ENCODE results near the gene VSIG4.

DNA sequence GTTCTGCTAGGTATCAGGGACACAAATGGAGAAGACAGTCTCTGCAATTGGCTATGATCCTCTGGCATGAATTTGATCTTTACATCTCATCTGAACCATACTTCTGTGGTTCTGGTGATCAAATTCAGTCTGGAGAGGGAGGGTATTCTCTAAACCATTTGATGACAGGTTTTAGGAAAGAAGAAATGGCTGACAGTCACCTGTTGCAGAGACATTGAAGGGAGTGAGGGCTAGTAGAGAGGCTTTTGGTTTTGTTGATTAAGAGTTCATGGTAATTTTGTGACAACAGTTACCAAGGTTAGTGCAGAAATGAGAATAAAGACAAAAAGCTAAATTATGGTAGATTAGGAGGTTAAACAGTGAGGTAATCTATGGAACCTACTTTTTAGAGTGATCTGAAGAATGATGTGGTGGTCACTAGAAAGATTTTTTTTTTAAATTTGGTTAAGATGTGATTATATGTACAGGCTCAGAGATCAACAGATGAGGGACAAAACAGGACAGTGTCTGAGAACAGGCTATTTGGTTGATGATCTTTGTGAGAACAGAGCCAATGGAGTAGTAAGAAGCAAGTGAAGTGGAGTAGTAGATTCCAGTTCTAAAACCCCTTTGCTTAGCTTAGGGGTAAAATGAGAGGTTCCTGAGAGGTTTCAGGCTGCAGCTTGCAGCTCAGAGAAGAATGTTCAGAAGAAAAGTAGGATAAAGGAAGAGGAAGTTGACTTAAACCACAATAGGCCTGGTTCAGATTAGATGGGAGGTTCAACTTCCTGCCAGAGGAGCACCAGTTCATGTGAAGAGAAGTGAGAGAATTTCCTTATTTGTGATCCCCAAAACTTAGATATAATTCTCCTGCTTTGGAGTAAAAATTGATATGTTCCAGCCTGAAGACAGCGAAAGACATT, 34.7 kb downstream of the VSIG4 start:
- TF ChIP-seq POLR2AphosphoS5 (IDR thresholded peaks at IDR 0.05; ENCODE audit: low read depth, low read length) (no peak), FOSL2 (IDR thresholded peaks at IDR 0.05; ENCODE audit: borderline replicate concordance, low read depth) (no peak), YY1 (IDR thresholded peaks at IDR 0.05; ENCODE audit: low read depth) (no peak), USF1 (IDR thresholded peaks at IDR 0.05; ENCODE audit: borderline replicate concordance, low read depth) (no peak), CHD2 (IDR thresholded peaks at IDR 0.05; ENCODE audit: low read length, partially characterized antibody) (no peak), MXI1 (IDR thresholded peaks at IDR 0.05; ENCODE audit: low read depth, low read length) (no peak), SMC3 (IDR thresholded peaks at IDR 0.05; ENCODE audit: low read depth, low read length) (no peak), ELF1 (IDR thresholded peaks at IDR 0.05) (no peak), SIN3A (IDR thresholded peaks at IDR 0.05; ENCODE audit: borderline replicate concordance, low read depth, low read length) (no peak), NFIC (IDR thresholded peaks at IDR 0.05; ENCODE audit: borderline replicate concordance) (no peak), EP300 (IDR thresholded peaks at IDR 0.05; ENCODE audit: borderline replicate concordance in 1 of 2, low read depth in 1 of 2, low read length in 1 of 2) (no peak)
- TF ChIP-seq, protein P1, sequence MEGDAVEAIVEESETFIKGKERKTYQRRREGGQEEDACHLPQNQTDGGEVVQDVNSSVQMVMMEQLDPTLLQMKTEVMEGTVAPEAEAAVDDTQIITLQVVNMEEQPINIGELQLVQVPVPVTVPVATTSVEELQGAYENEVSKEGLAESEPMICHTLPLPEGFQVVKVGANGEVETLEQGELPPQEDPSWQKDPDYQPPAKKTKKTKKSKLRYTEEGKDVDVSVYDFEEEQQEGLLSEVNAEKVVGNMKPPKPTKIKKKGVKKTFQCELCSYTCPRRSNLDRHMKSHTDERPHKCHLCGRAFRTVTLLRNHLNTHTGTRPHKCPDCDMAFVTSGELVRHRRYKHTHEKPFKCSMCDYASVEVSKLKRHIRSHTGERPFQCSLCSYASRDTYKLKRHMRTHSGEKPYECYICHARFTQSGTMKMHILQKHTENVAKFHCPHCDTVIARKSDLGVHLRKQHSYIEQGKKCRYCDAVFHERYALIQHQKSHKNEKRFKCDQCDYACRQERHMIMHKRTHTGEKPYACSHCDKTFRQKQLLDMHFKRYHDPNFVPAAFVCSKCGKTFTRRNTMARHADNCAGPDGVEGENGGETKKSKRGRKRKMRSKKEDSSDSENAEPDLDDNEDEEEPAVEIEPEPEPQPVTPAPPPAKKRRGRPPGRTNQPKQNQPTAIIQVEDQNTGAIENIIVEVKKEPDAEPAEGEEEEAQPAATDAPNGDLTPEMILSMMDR (IDR thresholded peaks at IDR 0.05), result no peak
- TF ChIP-seq, protein P2, sequence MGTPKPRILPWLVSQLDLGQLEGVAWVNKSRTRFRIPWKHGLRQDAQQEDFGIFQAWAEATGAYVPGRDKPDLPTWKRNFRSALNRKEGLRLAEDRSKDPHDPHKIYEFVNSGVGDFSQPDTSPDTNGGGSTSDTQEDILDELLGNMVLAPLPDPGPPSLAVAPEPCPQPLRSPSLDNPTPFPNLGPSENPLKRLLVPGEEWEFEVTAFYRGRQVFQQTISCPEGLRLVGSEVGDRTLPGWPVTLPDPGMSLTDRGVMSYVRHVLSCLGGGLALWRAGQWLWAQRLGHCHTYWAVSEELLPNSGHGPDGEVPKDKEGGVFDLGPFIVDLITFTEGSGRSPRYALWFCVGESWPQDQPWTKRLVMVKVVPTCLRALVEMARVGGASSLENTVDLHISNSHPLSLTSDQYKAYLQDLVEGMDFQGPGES (IDR thresholded peaks at IDR 0.05; ENCODE audit: low read depth, low read length), result no peak

Measured in SK-N-SH (cell line).